Activated T-cell treated with anti-CD3 and anti-CD28 coated beads, Interleukin-2, amount 50 U/mL, for 4 hours (primary cell): Measurements from ENCODE around the gene MRPL50. TPM values are rescaled to one million over a fixed set of nuclear protein-coding genes. Genes with fewer than 3 reads are reported as not detected.
A peak's percentile ranks its signal among the peaks of the same experiment; 100 is the strongest.

ENCODE experiments used
- ATAC-seq, 2 donors: fragments of 200-7000 bp; cut with Tn5 transposase; one replicate each; pipeline ENCODE4 v1.10.0; 2021
- DNase-seq: peaks from one replicate; pipeline ENCODE4 v3.0.0-alpha.2; 2020
- H3K27me3 Mint-ChIP-seq: one replicate; pipeline ENCODE4 v1.8.0; 2021; ENCODE audit warnings: low read depth, mixed read lengths
- H3K36me3 Mint-ChIP-seq: one replicate; pipeline ENCODE4 v1.8.0; 2022; ENCODE audit warnings: mixed read lengths; ENCODE audit not compliant: insufficient read depth
- H3K4me1 Mint-ChIP-seq: one replicate; pipeline ENCODE4 v1.8.0; 2021; ENCODE audit warnings: low read depth, mixed read lengths
- H3K4me3 Mint-ChIP-seq: one replicate; pipeline ENCODE4 v1.8.0; 2021; ENCODE audit warnings: mild to moderate bottlenecking, moderate library complexity, mixed read lengths
- H3K9me3 Mint-ChIP-seq: one replicate; pipeline ENCODE4 v1.8.0; 2021; ENCODE audit warnings: mixed read lengths
- total RNA-seq, 3 donors: library from RNA; stranded (reverse); gene quantifications; one replicate each; pipeline ENCODE4 v1.2.1, GENCODE V29; 2021

MRPL50 gene
- 10 to 100 TPM; 18.8 to 19.8 (median 19.6) TPM for total RNA-seq

DNA sequence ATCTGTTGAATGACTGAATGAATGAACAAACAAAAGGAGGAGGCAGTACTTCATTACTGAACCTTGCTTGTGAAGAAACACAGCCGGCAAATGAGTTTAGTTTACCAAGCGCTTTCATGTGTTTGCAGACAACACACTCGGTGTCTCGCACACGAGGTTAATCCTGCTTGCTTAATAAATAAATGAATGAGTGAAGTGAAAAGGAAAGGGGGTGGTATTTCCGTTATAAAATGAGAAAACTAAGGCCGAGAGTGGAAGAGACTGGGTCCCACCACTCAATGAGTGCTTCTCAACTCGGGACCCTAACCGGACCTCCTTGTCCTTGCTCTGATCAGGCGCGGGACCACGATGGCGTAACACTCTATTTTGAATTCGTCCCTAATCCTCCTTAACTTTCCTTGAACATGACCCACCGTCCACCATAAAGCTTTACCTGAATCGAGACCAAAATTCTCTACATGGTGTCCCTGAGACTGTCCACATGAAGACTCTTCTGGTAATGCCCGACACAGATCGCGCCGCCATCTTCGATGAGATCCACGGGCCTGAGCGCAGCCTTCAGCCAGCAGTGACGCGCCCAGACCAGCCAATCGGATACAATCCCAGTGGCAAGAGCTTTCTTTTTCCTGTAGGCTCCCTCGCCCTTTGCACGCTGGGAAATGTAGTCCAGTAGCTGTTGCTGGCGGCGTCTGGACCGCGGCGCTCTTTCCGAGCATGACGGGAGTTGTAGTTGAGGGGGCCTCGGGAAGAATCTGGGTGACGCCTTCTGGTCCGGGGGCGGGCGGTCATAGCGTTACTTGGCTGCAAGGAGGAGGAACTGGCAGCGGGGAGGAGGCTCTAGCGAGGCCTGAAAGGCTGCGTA, at the start of gene MRPL50, which contains the start of gene ZNF189:
TSS of gene MRPL50 (minus strand) at position 551 of the 862 bp plus-strand sequence. CDS start at position 525, 26 bp downstream.
TSS of gene ZNF189 (plus strand) at position 784 of the 862 bp plus-strand sequence. CDS start 306 bp downstream, outside the sequence.
- Mint-ChIP-seq H3K4me3 (peak within 1 kb of the TSS; percentile 98), H3K27me3 (no peaks in the 10 kb centered on the region), H3K36me3 (peaks cover 56% of the 10 kb centered on the region), H3K9me3 (peaks cover 11% of the 10 kb centered on the region), H3K4me1 (peaks cover 77% of the 10 kb centered on the region)
- ATAC-seq, result peak; percentile 97
- DNase-seq, result peak; percentile 93

DNA sequence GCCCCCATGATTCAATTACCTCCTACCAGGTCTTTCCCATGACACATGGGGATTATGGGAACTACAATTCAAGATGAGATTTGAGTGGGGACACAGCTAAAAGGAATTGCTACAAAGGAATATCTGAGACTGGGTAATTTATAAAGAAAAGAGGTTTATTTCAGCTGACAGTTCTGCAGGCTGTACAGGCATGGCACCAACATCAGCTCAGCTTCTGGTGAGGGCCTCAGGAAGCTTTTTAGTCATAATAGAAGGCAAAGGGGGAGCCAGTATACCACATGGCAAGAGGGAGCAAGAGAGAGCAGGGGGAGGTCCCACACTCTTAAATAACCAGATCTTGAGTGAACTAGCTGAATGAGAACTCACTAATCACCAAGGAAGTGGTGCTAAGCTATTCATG, 48.3 kb upstream of the MRPL50 start:
- no peaks in the 10 kb centered on the region for H3K9me3 Mint-ChIP-seq
- DNase-seq (no peak), ATAC-seq (no peak)
- H3K27me3 Mint-ChIP-seq, result peaks cover 58% of the 10 kb centered on the region
- H3K4me1 Mint-ChIP-seq, result peaks cover 10% of the 10 kb centered on the region
- H3K36me3 Mint-ChIP-seq, result no peaks in the 10 kb centered on the region
- H3K4me3 Mint-ChIP-seq, result no peak overlapping the region

DNA sequence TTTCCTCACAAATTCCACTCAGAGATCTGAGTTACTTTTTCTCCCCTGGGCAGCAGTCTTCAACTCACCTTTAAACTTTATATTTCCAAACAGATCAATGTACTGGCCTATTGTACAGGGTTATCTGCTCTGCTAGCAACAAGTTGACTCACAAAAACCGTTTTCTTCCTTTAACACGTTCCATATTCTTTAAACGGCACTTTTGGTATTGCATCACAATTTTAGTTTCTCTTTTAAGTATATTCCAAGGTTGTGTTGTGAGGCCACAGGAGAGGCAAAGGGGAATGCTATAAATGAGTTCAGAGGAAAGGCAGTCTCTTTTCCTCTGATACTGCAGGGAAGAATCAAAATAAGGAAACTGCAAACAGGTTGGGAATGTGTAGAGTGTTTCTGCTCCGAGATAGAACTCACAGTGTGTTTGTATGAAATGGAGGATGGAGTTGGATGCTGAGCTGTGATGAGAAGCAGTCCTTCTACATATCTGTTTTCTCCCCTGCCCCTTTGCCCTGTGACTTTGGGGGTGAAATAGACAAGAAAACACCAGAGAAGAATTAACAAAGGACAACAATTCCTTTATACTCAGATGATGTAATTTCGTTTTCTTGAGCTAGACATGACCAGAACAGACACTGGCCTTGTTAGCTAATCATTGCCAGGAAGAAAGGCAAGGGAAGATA, 47.1 kb upstream of the MRPL50 start:
- no peaks in the 10 kb centered on the region for H3K36me3 Mint-ChIP-seq
- H3K4me1 Mint-ChIP-seq, result peaks cover 10% of the 10 kb centered on the region
- H3K27me3 Mint-ChIP-seq, result peaks cover 56% of the 10 kb centered on the region
- no peak for DNase-seq
- no peaks in the 10 kb centered on the region for H3K9me3 Mint-ChIP-seq
- ATAC-seq, result no peak
- H3K4me3 Mint-ChIP-seq, result no peak overlapping the region

DNA sequence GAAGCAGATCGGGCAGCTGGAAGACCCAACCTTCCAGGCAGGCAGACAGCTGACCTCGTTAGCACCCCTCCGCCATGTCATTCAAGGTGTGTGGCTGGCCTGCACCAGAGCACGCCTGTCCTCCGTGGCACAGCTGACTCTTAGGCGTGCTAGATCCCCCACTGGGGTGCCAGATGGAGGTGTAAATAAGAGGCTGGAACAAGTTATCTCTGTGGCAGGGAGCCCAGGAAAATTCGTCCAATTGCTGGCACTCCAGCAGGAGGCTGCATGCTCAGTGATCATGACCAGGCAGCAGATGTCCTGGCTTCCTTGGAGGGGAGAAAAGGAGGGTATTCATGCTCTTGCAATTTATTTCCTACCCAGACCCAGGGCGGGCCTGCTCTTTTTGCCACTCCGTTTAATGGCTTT, 45.0 kb upstream of the MRPL50 start:
- H3K36me3 Mint-ChIP-seq, result no peaks in the 10 kb centered on the region
- peaks cover under 1% of the 10 kb centered on the region for H3K4me1 Mint-ChIP-seq
- DNase-seq (no peak), ATAC-seq (no peak)
- no peak overlapping the region for H3K4me3 Mint-ChIP-seq
- peaks cover 52% of the 10 kb centered on the region for H3K27me3 Mint-ChIP-seq
- H3K9me3 Mint-ChIP-seq, result no peaks in the 10 kb centered on the region

DNA sequence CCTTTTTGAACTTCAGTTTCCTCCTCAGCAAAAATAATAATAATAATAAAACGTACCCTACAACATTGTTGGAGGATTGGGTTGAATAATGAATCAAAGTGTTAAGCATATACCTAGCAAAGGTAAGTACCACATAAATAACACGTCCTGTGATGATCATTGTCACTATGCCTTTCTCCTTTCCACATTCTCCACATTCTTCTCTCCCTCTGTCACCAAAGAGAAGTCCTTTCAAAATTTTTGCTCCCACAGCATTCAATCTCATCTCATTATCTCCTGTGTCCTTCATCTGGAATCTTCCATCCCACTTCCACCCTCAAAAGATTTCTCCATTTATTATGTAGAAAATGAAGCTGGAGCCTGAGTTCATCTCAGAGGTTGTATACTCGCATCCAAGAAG, 44.3 kb upstream of the MRPL50 start:
- Mint-ChIP-seq H3K4me3 (no peak overlapping the region), H3K27me3 (peaks cover 49% of the 10 kb centered on the region), H3K4me1 (no peaks in the 10 kb centered on the region), H3K36me3 (no peaks in the 10 kb centered on the region), H3K9me3 (no peaks in the 10 kb centered on the region)
- DNase-seq (no peak), ATAC-seq (no peak)

DNA sequence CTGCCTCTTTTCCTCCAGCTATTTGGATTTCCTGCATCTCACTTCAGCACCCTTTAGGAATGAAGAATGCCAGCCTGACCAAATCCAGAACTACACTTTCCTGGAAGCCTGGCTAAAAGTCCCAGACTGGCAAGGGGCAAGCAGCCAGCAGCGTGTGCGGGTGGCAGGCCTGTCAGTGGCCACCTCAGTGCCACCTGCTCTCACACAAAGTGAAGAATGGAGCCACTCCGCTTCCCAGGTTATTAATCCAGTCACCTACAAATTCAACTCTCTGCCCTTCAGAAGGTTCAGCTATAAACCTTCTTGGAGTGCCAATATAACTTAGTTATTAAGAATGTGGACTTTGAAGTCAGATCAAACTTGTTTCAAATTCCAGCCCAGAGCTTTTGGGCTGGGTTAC, 43.9 kb upstream of the MRPL50 start:
- Mint-ChIP-seq H3K4me1 (no peaks in the 10 kb centered on the region), H3K4me3 (no peak overlapping the region), H3K9me3 (no peaks in the 10 kb centered on the region), H3K27me3 (peaks cover 50% of the 10 kb centered on the region), H3K36me3 (no peaks in the 10 kb centered on the region)
- no peak for DNase-seq
- no peak for ATAC-seq

DNA sequence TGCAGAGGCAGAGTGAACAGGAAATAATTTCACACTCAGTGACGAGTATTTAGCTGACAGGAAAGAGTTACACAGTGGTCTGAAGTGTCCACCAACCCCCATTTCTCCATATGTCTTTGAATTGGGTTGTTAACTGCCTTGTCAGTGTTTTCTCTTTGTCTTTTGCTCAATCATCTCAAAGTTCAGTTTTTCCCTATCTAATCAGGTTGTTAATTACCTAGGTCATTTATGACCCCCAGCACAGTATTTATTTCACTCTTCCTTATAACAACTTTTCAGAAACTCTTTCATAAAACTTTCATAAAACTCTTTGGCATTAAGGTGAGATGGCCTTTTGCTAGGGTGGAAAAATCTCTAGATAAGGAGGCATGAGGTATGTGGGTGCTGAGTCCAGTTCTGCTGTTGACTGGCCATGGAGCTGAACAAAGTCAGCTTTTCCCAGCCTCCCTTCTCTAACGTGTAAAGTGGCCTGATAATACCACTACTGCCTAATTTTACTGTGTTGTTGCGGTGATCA, 42.4 kb upstream of the MRPL50 start:
- Mint-ChIP-seq H3K4me1 (no peaks in the 10 kb centered on the region), H3K9me3 (no peaks in the 10 kb centered on the region)
- ATAC-seq, result no peak

DNA sequence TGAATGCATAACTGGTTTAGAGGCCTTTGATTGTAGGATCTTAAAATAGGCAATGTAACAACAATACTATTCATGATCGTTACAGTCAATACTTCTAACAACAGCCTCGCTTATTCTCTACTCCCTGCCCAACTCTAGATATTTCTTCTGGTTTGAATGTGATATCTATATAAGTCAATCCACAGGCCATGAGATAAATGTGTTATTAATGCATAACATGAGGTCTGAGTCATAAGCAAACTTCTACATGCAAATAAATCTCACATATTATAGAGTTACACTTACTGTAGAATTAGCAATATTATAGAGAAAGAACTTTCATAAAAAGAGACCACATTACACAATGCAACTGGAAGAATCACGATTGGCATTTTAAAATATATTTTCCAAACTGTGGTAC, 40.1 kb upstream of the MRPL50 start:
- no peak for ATAC-seq
- H3K36me3 Mint-ChIP-seq, result no peaks in the 10 kb centered on the region
- no peak overlapping the region for H3K4me3 Mint-ChIP-seq
- H3K27me3 Mint-ChIP-seq, result peaks cover 27% of the 10 kb centered on the region
- H3K4me1 Mint-ChIP-seq, result no peaks in the 10 kb centered on the region
- no peak for DNase-seq
- H3K9me3 Mint-ChIP-seq, result no peaks in the 10 kb centered on the region

More for the DNA sequence above, 42.4 kb upstream of the MRPL50 start:
- Mint-ChIP-seq H3K4me3 (no peak overlapping the region), H3K27me3 (peaks cover 44% of the 10 kb centered on the region), H3K36me3 (no peaks in the 10 kb centered on the region)
- DNase-seq, result no peak

DNA sequence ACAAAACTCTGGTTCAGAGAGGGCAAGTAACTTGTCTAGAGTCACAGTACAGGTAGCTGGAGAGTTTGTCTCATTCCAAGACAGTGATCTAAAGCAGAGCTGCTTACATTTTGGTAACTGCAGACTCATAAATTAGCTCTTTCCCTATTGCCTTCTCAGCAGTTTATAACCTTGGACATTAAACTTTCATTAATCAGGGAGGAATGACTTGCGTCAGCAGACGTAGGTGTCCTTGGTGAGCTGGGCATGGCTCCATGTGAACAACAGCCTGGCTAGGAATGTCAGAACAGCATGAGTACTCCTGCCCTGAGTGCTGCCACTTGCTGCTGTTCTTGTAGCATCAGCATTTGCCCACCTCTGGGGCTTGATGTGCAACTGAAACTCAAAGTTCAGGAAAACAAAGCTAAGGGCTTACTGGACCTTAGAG, 39.4 kb upstream of the MRPL50 start:
- ATAC-seq (no peak), DNase-seq (no peak)
- Mint-ChIP-seq H3K4me3 (no peak overlapping the region), H3K27me3 (peaks cover 24% of the 10 kb centered on the region), H3K4me1 (no peaks in the 10 kb centered on the region), H3K9me3 (no peaks in the 10 kb centered on the region), H3K36me3 (no peaks in the 10 kb centered on the region)

DNA sequence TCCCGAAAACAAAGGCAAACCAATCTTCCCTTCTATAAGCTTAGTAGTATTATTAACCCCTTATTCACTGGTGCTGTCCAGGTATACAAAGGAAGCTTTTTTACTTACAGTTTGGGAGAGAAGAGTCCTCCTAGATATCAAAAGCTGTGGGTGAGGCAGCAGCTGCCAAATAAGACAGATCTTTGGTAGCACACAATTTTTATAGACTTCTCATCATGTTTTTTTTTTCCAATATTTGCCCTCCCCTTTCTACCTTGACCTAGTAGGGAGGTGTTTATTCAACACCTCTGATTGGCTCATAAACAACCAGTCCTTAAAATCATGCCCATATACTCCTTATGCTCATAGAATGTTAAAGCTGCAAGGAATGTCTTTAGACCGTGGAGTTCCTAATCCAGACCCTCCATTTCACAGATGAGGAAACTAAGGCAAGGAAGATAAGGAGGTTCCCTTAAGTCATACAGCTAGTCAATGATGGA, 37.2 kb upstream of the MRPL50 start, which contains the start of gene ALDOB:
TSS of gene ALDOB (minus strand) at position 174 of the 479 bp plus-strand sequence. CDS start 4,887 bp downstream, outside the sequence.
- DNase-seq (no peak), ATAC-seq (no peak)
- no peaks in the 10 kb centered on the region for H3K36me3 Mint-ChIP-seq
- H3K27me3 Mint-ChIP-seq, result peaks cover 20% of the 10 kb centered on the region
- no peaks in the 10 kb centered on the region for H3K9me3 Mint-ChIP-seq
- no peak within 1 kb of the TSS for H3K4me3 Mint-ChIP-seq
- H3K4me1 Mint-ChIP-seq, result no peaks in the 10 kb centered on the region

DNA sequence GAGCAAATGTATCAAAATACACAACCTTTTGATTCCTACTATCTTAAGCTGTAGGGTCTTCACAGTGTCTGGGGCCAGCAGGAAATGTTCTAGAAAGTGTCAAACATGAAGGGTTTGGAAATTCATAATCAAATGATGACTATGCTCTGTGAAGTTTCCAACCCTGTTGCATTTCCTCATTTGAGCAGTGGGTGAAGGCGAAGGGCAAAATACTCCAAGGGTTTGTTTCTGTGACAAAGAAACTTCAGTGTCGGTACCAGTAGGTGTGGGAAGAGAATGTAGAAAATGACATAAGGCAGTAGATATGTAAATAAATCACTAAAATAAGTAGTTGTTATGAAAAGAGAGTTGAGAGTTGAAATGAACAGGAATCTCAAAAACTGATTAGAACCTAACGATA, 36.6 kb upstream of the MRPL50 start:
- Mint-ChIP-seq H3K4me1 (no peaks in the 10 kb centered on the region), H3K27me3 (peaks cover 18% of the 10 kb centered on the region), H3K9me3 (no peaks in the 10 kb centered on the region), H3K4me3 (no peak overlapping the region), H3K36me3 (no peaks in the 10 kb centered on the region)
- DNase-seq (no peak), ATAC-seq (no peak)

DNA sequence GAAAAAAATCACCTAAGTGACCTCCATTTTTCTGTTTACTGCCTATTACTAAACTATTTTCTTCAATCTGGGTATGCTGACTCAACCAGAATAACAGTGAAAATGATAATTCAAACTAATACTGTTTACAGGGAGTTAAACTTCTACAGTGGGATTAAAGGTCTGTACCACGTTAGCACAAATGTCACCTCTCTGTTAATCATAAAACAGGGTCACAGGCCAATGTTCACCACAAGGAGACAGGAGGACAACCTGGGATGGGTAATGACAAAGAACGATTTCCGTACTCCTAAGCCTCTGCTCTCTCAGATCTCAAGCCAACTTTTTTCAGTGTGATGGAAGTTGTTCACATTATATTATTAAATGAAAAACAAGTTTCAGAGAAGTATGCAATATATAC, 34.8 kb upstream of the MRPL50 start:
- no peak overlapping the region for H3K4me3 Mint-ChIP-seq
- H3K27me3 Mint-ChIP-seq, result peaks cover 18% of the 10 kb centered on the region
- DNase-seq (no peak), ATAC-seq (no peak)
- no peaks in the 10 kb centered on the region for H3K36me3 Mint-ChIP-seq
- H3K9me3 Mint-ChIP-seq, result no peaks in the 10 kb centered on the region
- no peaks in the 10 kb centered on the region for H3K4me1 Mint-ChIP-seq

DNA sequence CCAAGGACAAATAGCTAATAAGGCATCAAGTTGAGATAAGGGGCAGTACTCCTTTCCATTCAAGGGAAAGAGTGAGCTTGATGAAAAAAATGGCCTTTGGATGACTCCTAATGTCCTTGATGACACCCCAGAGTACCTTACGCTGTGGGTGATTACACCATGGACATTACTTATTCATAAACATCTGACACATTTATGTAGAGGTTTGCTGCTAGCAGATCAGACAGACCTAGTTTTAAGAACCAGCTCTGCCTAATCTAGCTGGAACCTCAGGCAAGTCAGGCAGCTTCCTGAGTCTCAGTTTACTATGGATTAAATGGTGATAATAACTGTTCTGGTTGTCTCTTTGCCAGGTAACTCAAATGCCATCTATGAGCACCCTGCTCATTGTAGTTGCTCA, 34.3 kb upstream of the MRPL50 start:
- H3K36me3 Mint-ChIP-seq, result no peaks in the 10 kb centered on the region
- ATAC-seq (no peak), DNase-seq (no peak)
- H3K9me3 Mint-ChIP-seq, result no peaks in the 10 kb centered on the region
- no peak overlapping the region for H3K4me3 Mint-ChIP-seq
- H3K4me1 Mint-ChIP-seq, result no peaks in the 10 kb centered on the region
- H3K27me3 Mint-ChIP-seq, result peaks cover 18% of the 10 kb centered on the region

DNA sequence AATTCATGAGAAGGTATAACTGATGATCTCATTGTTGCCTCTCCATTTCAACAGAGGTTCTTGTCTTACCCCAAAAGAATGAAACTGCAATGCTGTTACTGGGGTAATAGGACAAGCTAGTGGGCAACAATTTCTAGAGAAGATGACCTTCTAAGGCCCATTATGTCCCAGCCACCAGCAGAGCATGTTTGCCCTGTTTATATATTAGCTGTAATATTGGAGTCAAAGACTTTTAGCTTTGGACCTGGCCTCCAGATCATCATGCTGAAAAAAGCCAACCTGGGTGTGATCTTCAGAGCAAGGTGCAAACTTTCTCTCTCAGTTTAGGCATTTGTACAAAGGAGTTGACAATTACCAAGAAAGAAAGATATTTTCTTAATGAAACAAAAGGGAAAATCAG, 33.8 kb upstream of the MRPL50 start:
- H3K9me3 Mint-ChIP-seq, result no peaks in the 10 kb centered on the region
- ATAC-seq (no peak), DNase-seq (no peak)
- no peaks in the 10 kb centered on the region for H3K4me1 Mint-ChIP-seq
- H3K27me3 Mint-ChIP-seq, result peaks cover 16% of the 10 kb centered on the region
- H3K4me3 Mint-ChIP-seq, result no peak overlapping the region
- H3K36me3 Mint-ChIP-seq, result no peaks in the 10 kb centered on the region
